ENCODE measurements around the gene USP15. TPM values are rescaled to one million over a fixed set of nuclear protein-coding genes. Genes with fewer than 3 reads are reported as not detected.

Gene USP15
- total RNA-seq, 1 experiment from 2014 or later, result 42.9 TPM

DNA sequence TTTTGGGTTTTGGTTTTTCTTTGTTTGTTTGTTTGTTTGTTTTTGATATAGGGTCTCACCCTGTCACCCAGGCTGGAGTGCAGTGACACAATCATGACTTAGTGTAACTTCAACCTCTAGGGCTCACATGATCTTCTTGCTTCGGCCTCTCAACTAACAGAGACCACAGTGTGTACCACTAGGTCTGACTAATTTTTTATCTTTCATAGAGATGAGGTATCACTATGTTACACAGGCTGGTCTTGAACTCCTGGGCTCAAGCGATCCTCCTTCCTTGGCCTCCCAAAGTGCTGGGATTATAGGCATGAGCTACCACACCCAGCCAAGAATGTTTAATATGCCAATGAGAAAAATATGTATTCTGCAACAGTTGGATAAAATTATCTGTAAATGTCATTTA is 29.6 kb upstream of the USP15 start:
- no peaks in the 10 kb centered on the region for H3K36me3 Mint-ChIP-seq (ENCODE audit: insufficient read depth, unreplicated experiment)
- no peaks in the 10 kb centered on the region for H3K27me3 ChIP-seq (replicated peaks; ENCODE audit: control insufficient read depth, insufficient read depth, low read length)
- H3K36me3 ChIP-seq (ENCODE audit: control insufficient read depth, insufficient read depth, low read length), result no peaks in the 10 kb centered on the region
- H3K27me3 Mint-ChIP-seq (ENCODE audit: insufficient read depth, unreplicated experiment), result peaks cover 6% of the 10 kb centered on the region
- TF ChIP-seq, protein P1, sequence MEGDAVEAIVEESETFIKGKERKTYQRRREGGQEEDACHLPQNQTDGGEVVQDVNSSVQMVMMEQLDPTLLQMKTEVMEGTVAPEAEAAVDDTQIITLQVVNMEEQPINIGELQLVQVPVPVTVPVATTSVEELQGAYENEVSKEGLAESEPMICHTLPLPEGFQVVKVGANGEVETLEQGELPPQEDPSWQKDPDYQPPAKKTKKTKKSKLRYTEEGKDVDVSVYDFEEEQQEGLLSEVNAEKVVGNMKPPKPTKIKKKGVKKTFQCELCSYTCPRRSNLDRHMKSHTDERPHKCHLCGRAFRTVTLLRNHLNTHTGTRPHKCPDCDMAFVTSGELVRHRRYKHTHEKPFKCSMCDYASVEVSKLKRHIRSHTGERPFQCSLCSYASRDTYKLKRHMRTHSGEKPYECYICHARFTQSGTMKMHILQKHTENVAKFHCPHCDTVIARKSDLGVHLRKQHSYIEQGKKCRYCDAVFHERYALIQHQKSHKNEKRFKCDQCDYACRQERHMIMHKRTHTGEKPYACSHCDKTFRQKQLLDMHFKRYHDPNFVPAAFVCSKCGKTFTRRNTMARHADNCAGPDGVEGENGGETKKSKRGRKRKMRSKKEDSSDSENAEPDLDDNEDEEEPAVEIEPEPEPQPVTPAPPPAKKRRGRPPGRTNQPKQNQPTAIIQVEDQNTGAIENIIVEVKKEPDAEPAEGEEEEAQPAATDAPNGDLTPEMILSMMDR (IDR thresholded peaks at IDR 0.05; ENCODE audit: insufficient read depth in 1 of 2, low read depth in 1 of 2, low read length in 1 of 2, severe bottlenecking in 1 of 2, unreplicated experiment in 1 of 2), result no peak
- H3K9me3 ChIP-seq, result no peaks in the 10 kb centered on the region
- no peak overlapping the region for H3K4me3 ChIP-seq (ENCODE audit: low read depth, low read length)
- no peak overlapping the region for H3K27ac Mint-ChIP-seq (ENCODE audit: unreplicated experiment)
- H3K9me3 Mint-ChIP-seq (ENCODE audit: unreplicated experiment), result no peaks in the 10 kb centered on the region
- H3K4me3 Mint-ChIP-seq (ENCODE audit: unreplicated experiment), result no peak overlapping the region
- H3K4me1 Mint-ChIP-seq (ENCODE audit: low read depth, unreplicated experiment), result no peaks in the 10 kb centered on the region
- CTCF ChIA-PET, result no interaction called here
- H3K4me1 ChIP-seq, result no peaks in the 10 kb centered on the region
- intact Hi-C loops (cut with micrococcal nuclease; ENCODE audit: unreplicated experiment), result no loop called here
- POLR2A ChIA-PET, result no interaction called here
- BruUV-seq (replicated peaks), result no TSS peak
- no peak for DNase-seq

- no peak overlapping the region for H3K4me3 Mint-ChIP-seq (ENCODE audit: unreplicated experiment)
- Histone ChIP-seq H3K27me3 (replicated peaks; ENCODE audit: control insufficient read depth, insufficient read depth, low read length) (no peaks in the 10 kb centered on the region), H3K36me3 (ENCODE audit: control insufficient read depth, insufficient read depth, low read length) (no peaks in the 10 kb centered on the region), H3K4me3 (ENCODE audit: low read depth, low read length) (no peak overlapping the region), H3K9me3 (no peaks in the 10 kb centered on the region), H3K4me1 (no peaks in the 10 kb centered on the region)
- H3K9me3 Mint-ChIP-seq (ENCODE audit: unreplicated experiment), result no peaks in the 10 kb centered on the region
- ChIA-PET POLR2A (no interaction called here), CTCF (no interaction called here)
- TF ChIP-seq, protein P1 (IDR thresholded peaks at IDR 0.05; ENCODE audit: insufficient read depth in 1 of 2, low read depth in 1 of 2, low read length in 1 of 2, severe bottlenecking in 1 of 2, unreplicated experiment in 1 of 2), result no peak
- BruUV-seq (replicated peaks), result no TSS peak
- no peak for DNase-seq
- H3K4me1 Mint-ChIP-seq (ENCODE audit: low read depth, unreplicated experiment), result no peaks in the 10 kb centered on the region
- no peaks in the 10 kb centered on the region for H3K36me3 Mint-ChIP-seq (ENCODE audit: insufficient read depth, unreplicated experiment)
- no peak overlapping the region for H3K27ac Mint-ChIP-seq (ENCODE audit: unreplicated experiment)
- intact Hi-C loops (cut with micrococcal nuclease; ENCODE audit: unreplicated experiment), result no loop called here
- peaks cover 6% of the 10 kb centered on the region for H3K27me3 Mint-ChIP-seq (ENCODE audit: insufficient read depth, unreplicated experiment)
These were observed 28.0 kb upstream of the USP15 start for GRCh38 chr12:62232143-62232729.

DNA sequence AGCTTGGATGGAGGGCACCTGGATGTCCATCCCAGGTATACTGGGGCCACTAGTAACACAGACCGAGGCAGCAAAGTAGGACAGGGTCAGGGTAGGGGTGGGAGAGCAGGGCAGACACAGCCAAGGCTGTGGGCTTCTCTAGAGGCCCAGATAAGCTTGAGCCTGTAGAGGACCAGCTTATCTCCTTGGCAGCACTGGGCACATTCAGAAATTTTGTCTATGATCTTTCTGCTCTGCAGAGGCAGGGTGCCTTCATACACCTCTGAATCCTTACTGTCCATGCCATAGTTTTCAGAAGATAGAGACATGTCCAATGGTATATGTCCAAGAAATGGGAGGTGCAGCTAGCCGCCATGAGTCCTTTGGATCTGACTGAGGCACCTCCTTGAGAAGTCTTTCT is 26.4 kb upstream of the USP15 start:
- Mint-ChIP-seq H3K9me3 (ENCODE audit: unreplicated experiment) (no peaks in the 10 kb centered on the region), H3K27me3 (ENCODE audit: insufficient read depth, unreplicated experiment) (peaks cover 10% of the 10 kb centered on the region), H3K27ac (ENCODE audit: unreplicated experiment) (no peak overlapping the region), H3K4me1 (ENCODE audit: low read depth, unreplicated experiment) (no peaks in the 10 kb centered on the region), H3K4me3 (ENCODE audit: unreplicated experiment) (no peak overlapping the region), H3K36me3 (ENCODE audit: insufficient read depth, unreplicated experiment) (no peaks in the 10 kb centered on the region)
- intact Hi-C loops (cut with micrococcal nuclease; ENCODE audit: unreplicated experiment), result no loop called here
- ChIA-PET POLR2A (no interaction called here), CTCF (no interaction called here)
- DNase-seq, result no peak
- no TSS peak for BruUV-seq (replicated peaks)
- Histone ChIP-seq H3K27me3 (replicated peaks; ENCODE audit: control insufficient read depth, insufficient read depth, low read length) (no peaks in the 10 kb centered on the region), H3K36me3 (ENCODE audit: control insufficient read depth, insufficient read depth, low read length) (no peaks in the 10 kb centered on the region), H3K4me1 (no peaks in the 10 kb centered on the region), H3K9me3 (no peaks in the 10 kb centered on the region), H3K4me3 (ENCODE audit: low read depth, low read length) (no peak overlapping the region)
- TF ChIP-seq, protein P1 (IDR thresholded peaks at IDR 0.05; ENCODE audit: insufficient read depth in 1 of 2, low read depth in 1 of 2, low read length in 1 of 2, severe bottlenecking in 1 of 2, unreplicated experiment in 1 of 2), result no peak

Measured in Caco-2 (cell line).